Panc1 (cell line): ENCODE results near the gene LRP1B. TPM values are rescaled to one million over a fixed set of nuclear protein-coding genes. Genes with fewer than 3 reads are reported as not detected.

ENCODE experiments used
- ATAC-seq: fragments of 200-7000 bp; cut with Tn5 transposase; 2 replicates; pipeline ENCODE4 v1.9.1; 2020; ENCODE audit warnings: mild to moderate bottlenecking, moderate library complexity
- BruUV-seq: library from RNA; stranded (reverse); fragments of 400-500 nt; replicated peaks from 2 replicates; lab custom pipeline; 2021; lab: Mats Ljungman, UMichigan
- CTCF ChIA-PET: fragments of 300-600 bp; sonication (Branson Sonifier 250); formaldehyde crosslinking; loops from one replicate; lab custom pipeline; 2022; ENCODE audit warnings: antibody characterized with exemption; lab: Charles Lee
- POLR2A ChIA-PET: fragments of 300-600 bp; sonication (Branson Sonifier 250); formaldehyde crosslinking; loops from one replicate; lab custom pipeline; 2022; ENCODE audit warnings: antibody characterized with exemption; lab: Charles Lee
- DNase-seq: peaks from one replicate; pipeline ENCODE4 v3.0.0-alpha.2; 2010; ENCODE audit warnings: low read depth, low spot score
- H3K27ac ChIP-seq: 2 replicates; pipeline ENCODE4 v1.5.1; 2011; ENCODE audit warnings: mild to moderate bottlenecking, low read length, inconsistent platforms
- H3K27me3 ChIP-seq: fragments of 200-500 bp; sonication (Bioruptor generic); 2 replicates; pipeline ENCODE4 v1.6.0; 2014; ENCODE audit warnings: low read length, inconsistent platforms; ENCODE audit not compliant: control insufficient read depth, insufficient read depth
- H3K36me3 ChIP-seq: fragments of 200-500 bp; sonication (Bioruptor generic); 2 replicates; pipeline ENCODE4 v1.5.1; 2014; ENCODE audit warnings: inconsistent platforms, mild to moderate bottlenecking, low read length, moderate library complexity; ENCODE audit not compliant: control insufficient read depth, insufficient read depth
- H3K4me1 ChIP-seq: 2 replicates; pipeline ENCODE4 v1.5.1; 2011; ENCODE audit warnings: inconsistent platforms, mild to moderate bottlenecking, low read length, moderate library complexity; ENCODE audit not compliant: control insufficient read depth, insufficient read depth
- H3K4me3 ChIP-seq, 2 experiments: 2 replicates each; pipeline ENCODE4 v1.5.1; 2011 to 2012; ENCODE audit warnings: low read depth in 2 of 2, low read length in 2 of 2, mild to moderate bottlenecking in 2 of 2, inconsistent platforms in 1 of 2, moderate library complexity in 1 of 2
- H3K9me3 ChIP-seq: fragments of 200-500 bp; sonication (Bioruptor generic); 2 replicates; pipeline ENCODE4 v1.5.1; 2014; ENCODE audit warnings: low read depth, mild to moderate bottlenecking, inconsistent platforms, low read length, moderate library complexity; ENCODE audit not compliant: control insufficient read depth, insufficient read depth
- CTCF ChIP-seq: fragments of 450-650 bp; IDR thresholded peaks from 2 replicates; pipeline ENCODE4 v1.5.1; 2017; ENCODE audit warnings: mild to moderate bottlenecking
- POLR2AphosphoS5 ChIP-seq: IDR thresholded peaks from 2 replicates; pipeline ENCODE4 v1.6.1; 2012; ENCODE audit warnings: mild to moderate bottlenecking, low read depth, low read length, moderate library complexity
- REST ChIP-seq, 2 experiments: IDR thresholded peaks; 2 replicates each; pipeline ENCODE4 v1.6.1; 2011 to 2012; ENCODE audit warnings: low read depth in 2 of 2, control low read depth in 1 of 2, low read length in 1 of 2, mild to moderate bottlenecking in 1 of 2, moderate library complexity in 1 of 2; ENCODE audit not compliant: insufficient read depth in 1 of 2
- SIN3A ChIP-seq: IDR thresholded peaks from 2 replicates; pipeline ENCODE4 v1.6.1; 2012; ENCODE audit warnings: low read depth, mild to moderate bottlenecking, low read length, moderate library complexity, borderline replicate concordance; ENCODE audit not compliant: insufficient read depth
- TCF7L2 ChIP-seq: IDR thresholded peaks from 2 replicates; pipeline ENCODE4 v1.6.1; 2011; ENCODE audit warnings: mild to moderate bottlenecking, low read depth, low read length, inconsistent platforms
- in situ Hi-C: cut with HindIII; loops from 2 replicates; pipeline ENCODE4 v1.10.0; 2016; ENCODE audit warnings: low sequenced_read_pairs, low pct_unique_long_range_greater_than_20kb
- intact Hi-C: fragments of 100-400 bp; cut with micrococcal nuclease; formaldehyde crosslinking; loops from one replicate; pipeline ENCODE4 v1.10.0; 2022; ENCODE audit not compliant: unreplicated experiment
- total RNA-seq: library from RNA; stranded (reverse); gene quantifications from one replicate; pipeline ENCODE4 v1.2.1, GENCODE V29; 2021; ENCODE audit not compliant: unreplicated experiment

The LRP1B gene
- total RNA-seq, 1 experiment from 2014 or later = 0.54 TPM

- Histone ChIP-seq H3K27me3 (no peaks in the 10 kb centered on the region), H3K36me3 (no peaks in the 10 kb centered on the region), H3K27ac (no peak overlapping the region), H3K4me1 (no peaks in the 10 kb centered on the region), H3K9me3 (no peaks in the 10 kb centered on the region), H3K4me3 (no peak overlapping the region)
- ATAC-seq (no peak), DNase-seq (no peak)
- in situ Hi-C loops = no loop called here
- no peak for TF ChIP-seq SIN3A
- TF ChIP-seq POLR2AphosphoS5 = no peak
- TF ChIP-seq CTCF = no peak
- TF ChIP-seq REST (IDR thresholded peaks at IDR 0.05; ENCODE audit: insufficient read depth in 1 of 2, low read depth in 2 of 2, low read length in 1 of 2) = no peak
- TF ChIP-seq TCF7L2 = no peak
- POLR2A ChIA-PET = no interaction called here
- intact Hi-C loops = no loop called here
- CTCF ChIA-PET = no interaction called here
- no TSS peak for BruUV-seq
Observed at GRCh38 chr2:141828761-141829160, 302.1 kb downstream of the LRP1B start.

- H3K9me3 ChIP-seq = no peaks in the 10 kb centered on the region
- no peaks in the 10 kb centered on the region for H3K4me1 ChIP-seq
- ChIA-PET POLR2A (no interaction called here), CTCF (no interaction called here)
- no peak overlapping the region for H3K27ac ChIP-seq
- TF ChIP-seq CTCF (no peak), SIN3A (no peak)
- intact Hi-C loops (no loop called here), in situ Hi-C loops (no loop called here)
- DNase-seq (no peak), ATAC-seq (no peak)
- H3K36me3 ChIP-seq = no peaks in the 10 kb centered on the region
- H3K27me3 ChIP-seq = no peaks in the 10 kb centered on the region
- no peak overlapping the region for H3K4me3 ChIP-seq
- no TSS peak for BruUV-seq
Observed at GRCh38 chr2:141824790-141825189, 306.0 kb downstream of the LRP1B start.

- in situ Hi-C loops = no loop called here
- ChIA-PET CTCF (no interaction called here), POLR2A (no interaction called here)
- TF ChIP-seq TCF7L2 (no peak), SIN3A (no peak), REST (IDR thresholded peaks at IDR 0.05; ENCODE audit: insufficient read depth in 1 of 2, low read depth in 2 of 2, low read length in 1 of 2) (no peak), POLR2AphosphoS5 (no peak), CTCF (no peak)
- H3K9me3 ChIP-seq = no peaks in the 10 kb centered on the region
- BruUV-seq = no TSS peak
- no peak overlapping the region for H3K27ac ChIP-seq
- H3K36me3 ChIP-seq = no peaks in the 10 kb centered on the region
- no peak for ATAC-seq
- H3K27me3 ChIP-seq = no peaks in the 10 kb centered on the region
- no peak for DNase-seq
- no peak overlapping the region for H3K4me3 ChIP-seq
- no peaks in the 10 kb centered on the region for H3K4me1 ChIP-seq
- intact Hi-C loops = no loop called here
Observed at GRCh38 chr2:141820893-141821292, 309.9 kb downstream of the LRP1B start.
